HG02938 (cell line): ENCODE data around the gene TMEM131L.
A peak's percentile ranks its signal among the peaks of the same experiment; 100 is the strongest.
"Not testable (repeated sequence)": the region's sequence is repeated elsewhere in the genome, so short reads cannot be mapped to it uniquely, and the experiment has no call there.

ENCODE experiments used
- ATAC-seq: cut with Tn5 transposase; IDR thresholded peaks from one replicate; pipeline ENCODE4 v1.9.1; 2021; ENCODE audit warnings: mild to moderate bottlenecking, moderate library complexity; ENCODE audit not compliant: unreplicated experiment

Gene TMEM131L

GRCh38 chr4:153448003-153448731, 18.0 kb upstream of the TMEM131L start:
- no peak for ATAC-seq

DNA sequence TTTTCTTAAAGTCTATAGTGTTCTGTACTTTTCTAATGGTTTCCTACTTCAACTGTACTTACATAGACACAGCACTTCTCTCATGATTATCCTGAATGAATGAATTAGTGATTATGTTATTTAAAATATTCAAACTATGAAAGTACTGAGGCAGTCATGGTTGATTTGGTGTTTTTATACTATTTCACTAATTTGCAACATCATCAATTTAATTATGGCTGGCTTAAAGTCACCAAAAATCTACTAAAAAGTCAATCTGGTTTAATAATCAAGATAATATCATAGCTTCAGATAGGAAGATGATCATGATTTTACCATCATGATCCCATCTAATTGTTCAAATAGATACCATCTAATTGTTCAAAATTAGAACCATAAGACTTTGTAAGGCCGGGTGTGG, 16.8 kb upstream of the TMEM131L start:
- no peak for ATAC-seq

DNA sequence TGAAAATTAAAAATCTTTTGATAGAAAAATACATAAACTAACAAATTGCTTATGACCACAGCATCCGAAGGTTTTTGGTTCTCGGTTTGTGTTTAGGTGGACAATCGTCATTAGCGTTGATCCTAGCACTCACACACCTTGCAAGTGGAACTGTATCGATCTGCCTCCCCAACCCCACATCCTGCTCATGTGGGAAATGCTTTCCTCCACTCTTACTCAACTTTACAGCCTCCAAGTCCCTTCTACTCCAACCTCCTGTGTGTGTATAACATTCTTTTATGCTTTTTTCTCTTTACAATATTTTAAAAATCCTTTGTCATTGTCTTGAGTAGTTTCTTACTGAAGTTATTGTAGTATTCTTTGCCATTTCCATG, 15.6 kb upstream of the TMEM131L start:
- no peak for ATAC-seq

DNA sequence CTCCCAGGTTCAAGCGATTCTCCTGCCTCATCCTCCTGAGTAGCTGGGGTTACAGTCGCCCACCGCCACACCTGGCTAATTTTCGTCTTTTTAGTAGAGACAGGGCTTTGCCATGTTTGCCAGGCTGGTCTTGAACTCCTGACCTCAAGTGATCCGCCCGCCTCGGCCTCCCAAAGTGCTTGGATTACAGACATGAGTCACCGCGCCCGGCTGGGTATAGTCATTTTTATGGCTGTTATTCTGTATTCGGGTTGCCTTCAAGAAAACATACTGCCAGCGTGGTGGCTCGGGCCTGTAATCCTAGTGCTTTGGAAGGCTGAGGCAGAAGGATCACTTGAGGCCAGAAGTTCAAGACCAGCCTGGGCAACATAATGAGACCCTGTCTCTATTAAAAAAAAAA, 15.0 kb upstream of the TMEM131L start:
- ATAC-seq: not testable (repeated sequence)

DNA sequence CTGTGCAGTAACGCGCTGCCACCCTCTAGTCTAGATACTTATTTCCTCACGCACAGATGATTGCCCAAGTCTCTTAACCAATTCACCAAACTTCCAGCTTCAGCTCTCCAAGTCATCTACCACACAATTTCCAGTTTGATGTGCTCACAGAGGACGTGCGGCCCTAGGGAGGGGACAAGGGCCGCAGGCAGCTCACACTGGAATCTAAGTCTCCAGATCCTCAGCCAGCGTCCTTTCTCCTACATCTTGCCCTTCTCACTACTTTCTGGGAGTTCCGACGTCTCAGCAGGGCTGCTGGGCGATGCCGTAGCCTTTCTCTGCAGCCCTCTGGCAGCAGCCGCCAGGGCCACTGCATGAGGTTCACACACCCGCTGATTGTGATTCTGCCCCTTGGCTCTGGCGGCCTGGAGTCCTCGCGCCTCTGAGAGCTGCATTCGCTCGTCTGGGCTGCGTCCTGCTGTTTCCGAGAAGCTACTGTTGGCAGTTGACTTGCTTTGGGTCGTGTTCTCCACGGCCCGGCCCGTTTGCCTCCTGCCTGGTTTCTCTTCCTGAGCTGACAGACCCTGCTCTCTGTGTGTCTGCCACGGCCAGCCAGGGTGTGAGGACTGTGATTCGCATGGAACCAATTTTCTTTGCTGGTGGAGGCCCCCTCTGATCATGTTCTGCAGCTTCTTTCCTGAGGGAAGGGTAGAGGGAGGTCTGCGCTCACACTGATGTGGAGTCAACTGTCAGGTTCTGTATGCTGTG, 14.1 kb upstream of the TMEM131L start:
- no peak for ATAC-seq

- ATAC-seq: no peak
Observed at GRCh38 chr4:153452658-153453378, 13.3 kb upstream of the TMEM131L start.

GRCh38 chr4:153453402-153453801, 12.8 kb upstream of the TMEM131L start:
- ATAC-seq: no peak

DNA sequence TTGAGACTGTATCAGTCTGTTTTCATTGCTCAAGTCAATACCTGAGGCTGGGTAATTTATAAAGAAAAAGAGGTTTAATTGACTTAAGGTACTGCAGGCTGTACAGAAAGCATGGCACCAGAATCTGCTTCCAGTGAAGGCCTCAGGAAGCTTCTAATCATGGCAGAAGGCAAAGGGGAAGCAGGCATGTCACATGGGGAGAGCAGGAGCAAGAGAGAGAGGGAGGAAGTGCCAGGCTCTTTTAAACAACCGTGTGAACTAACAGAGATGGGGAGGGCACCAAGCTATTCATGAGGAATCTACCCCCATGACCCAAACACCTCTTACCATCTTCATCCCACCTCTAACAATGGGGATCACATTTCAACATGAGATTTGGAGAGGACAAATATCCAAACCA, 7.2 kb upstream of the TMEM131L start:
- no peak for ATAC-seq

- not testable (repeated sequence) for ATAC-seq
Observed at GRCh38 chr4:153461549-153461948, 4.6 kb upstream of the TMEM131L start.

DNA sequence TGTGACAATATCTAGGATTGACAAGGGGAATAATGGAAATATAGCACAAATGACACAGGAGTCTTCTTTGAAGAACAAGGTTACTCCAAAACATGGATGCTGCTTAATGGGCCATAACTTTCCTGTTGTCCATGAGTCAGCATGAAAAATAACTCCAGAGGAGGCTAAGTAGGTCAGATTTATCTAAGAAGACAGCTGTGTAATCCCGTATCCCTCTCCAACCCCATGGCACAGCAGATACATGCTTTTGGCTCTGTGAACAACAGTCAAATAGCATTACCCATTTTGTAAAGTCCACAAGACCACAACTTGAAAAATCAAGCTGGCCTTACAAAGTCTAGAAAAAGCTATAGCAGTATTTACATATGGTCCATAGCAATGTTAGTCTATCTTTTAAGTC, 2.1 kb upstream of the TMEM131L start:
- ATAC-seq: no peak

- no peak for ATAC-seq
Observed at GRCh38 chr4:153465140-153465539, 1.0 kb upstream of the TMEM131L start.

GRCh38 chr4:153465615-153466080, 512 bp upstream of the TMEM131L start:
- peak; percentile 17 for ATAC-seq

GRCh38 chr4:153466949-153467896, 1.1 kb downstream of the TMEM131L start:
- ATAC-seq: peak; percentile 39

DNA sequence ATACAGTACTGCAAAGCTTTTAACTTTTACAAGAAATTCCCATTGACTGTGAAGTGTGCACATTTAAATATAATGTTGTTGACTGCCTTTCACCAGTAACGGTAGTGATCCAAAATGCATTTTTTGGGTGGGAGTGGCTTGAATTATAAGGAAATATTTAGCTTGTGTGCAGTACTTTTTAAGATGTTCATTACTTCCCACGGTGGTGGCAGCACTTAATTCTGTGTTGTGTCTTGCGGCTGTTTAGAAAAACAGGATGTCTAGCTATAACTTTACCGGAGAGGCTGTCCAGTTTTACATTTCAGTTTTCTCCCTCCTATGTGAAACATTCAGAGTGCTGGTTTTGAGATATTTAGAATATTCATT, 1.7 kb downstream of the TMEM131L start:
- ATAC-seq: no peak

- ATAC-seq: peak; percentile 21
Observed at GRCh38 chr4:153468587-153468986, 2.4 kb downstream of the TMEM131L start.

DNA sequence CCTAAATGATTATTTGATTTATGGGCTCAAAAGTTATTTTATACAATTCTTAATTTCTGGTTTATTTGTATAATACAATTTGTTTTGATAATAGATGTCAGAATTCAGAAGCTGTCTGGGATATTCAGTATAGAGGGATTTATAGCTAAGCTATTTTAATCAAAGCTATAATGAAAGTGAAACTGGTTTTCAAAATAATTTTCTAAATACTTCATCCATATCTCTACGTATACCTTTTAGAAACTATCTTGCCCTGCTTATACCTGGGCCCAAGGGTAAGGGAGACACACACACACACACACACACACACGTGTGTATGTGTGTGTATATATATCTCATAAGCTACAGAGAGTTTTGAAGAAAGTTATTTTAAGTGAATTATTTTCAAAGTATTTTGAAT, 2.9 kb downstream of the TMEM131L start:
- ATAC-seq: no peak

DNA sequence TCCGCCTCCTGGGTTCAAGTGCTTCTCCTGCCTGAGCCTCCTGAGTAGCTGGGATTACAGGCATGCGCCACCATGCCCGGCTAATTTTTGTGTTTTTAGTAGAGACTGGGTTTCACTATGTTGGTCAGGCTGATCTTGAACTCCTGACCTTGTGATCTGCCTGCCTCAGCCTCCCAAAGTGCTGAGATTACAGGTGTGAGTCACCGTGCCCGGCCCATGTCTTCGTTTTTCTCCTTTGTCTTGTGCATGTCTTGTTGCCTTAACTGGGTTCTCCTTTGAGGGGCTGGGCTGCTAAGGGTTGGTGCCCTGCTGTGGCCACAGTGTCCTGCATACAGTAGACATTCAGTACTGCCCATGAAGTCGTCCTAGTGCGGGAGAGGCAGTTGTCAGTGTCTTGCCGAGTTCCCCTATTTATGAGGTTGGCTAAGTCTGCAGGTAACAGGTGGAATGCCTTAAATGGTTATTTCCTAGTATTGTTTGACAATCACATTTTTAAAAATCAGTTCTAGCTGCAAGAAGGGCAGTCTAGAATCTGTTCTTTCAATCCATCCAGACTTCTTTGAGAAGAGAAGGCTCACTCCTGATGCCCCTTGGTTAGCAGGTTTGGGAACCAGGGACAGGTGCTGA, 5.0 kb downstream of the TMEM131L start:
- ATAC-seq: not testable (repeated sequence)

- peak; percentile 39 for ATAC-seq
Observed at GRCh38 chr4:153471698-153472093, 5.5 kb downstream of the TMEM131L start.

GRCh38 chr4:153472122-153473037, 6.2 kb downstream of the TMEM131L start:
- ATAC-seq: peak; percentile 61
